Kidney (tissue), 14 donors: Measurements from ENCODE around the gene TP53BP2. TPM values are rescaled to one million over a fixed set of nuclear protein-coding genes. Genes with fewer than 3 reads are reported as not detected.

Source experiments
- DNase-seq, 5 donors: peaks; one replicate each; pipeline ENCODE4 v3.0.0-alpha.2; 2013 to 2020
- FAIRE-seq: peaks from 2 replicates; lab custom pipeline; 2012; peaks lifted over from hg19 to GRCh38; lab: Jason Lieb, UNC
- H3K27ac ChIP-seq, 2 donors: one replicate each; pipeline ENCODE4 v1.7.0; 2013; ENCODE audit warnings: low read depth in 2 of 2, low read length in 2 of 2, inconsistent platforms in 1 of 2
- H3K27me3 ChIP-seq: one replicate; pipeline ENCODE4 v1.7.1; 2013; ENCODE audit warnings: low read length, inconsistent platforms; ENCODE audit not compliant: control insufficient read depth, insufficient read depth
- H3K36me3 ChIP-seq, 3 donors: one replicate each; pipeline versions ENCODE4 v1.7.0 to v1.7.1; 2013; ENCODE audit warnings: low read length in 3 of 3, control low read depth in 1 of 3, inconsistent platforms in 1 of 3; ENCODE audit not compliant: insufficient read depth in 3 of 3, control insufficient read depth in 2 of 3
- H3K4me1 ChIP-seq, 3 donors: one replicate each; pipeline versions ENCODE4 v1.7.0 to v1.7.1; 2013; ENCODE audit warnings: low read length in 3 of 3, inconsistent platforms in 1 of 3, low read depth in 1 of 3; ENCODE audit not compliant: control insufficient read depth in 2 of 3, insufficient read depth in 2 of 3
- H3K4me3 ChIP-seq, 3 donors: one replicate each; pipeline versions ENCODE4 v1.7.0 to v1.8.1; 2013; ENCODE audit warnings: low read length in 3 of 3, control low read depth in 1 of 3, inconsistent platforms in 1 of 3
- H3K9ac ChIP-seq, 3 donors: one replicate each; pipeline versions ENCODE4 v1.7.0 to v1.7.1; 2013; ENCODE audit warnings: low read length in 3 of 3, control low read depth in 1 of 3, inconsistent platforms in 1 of 3
- H3K9me3 ChIP-seq, 3 donors: one replicate each; pipeline versions ENCODE4 v1.7.0 to v1.7.1; 2013; ENCODE audit warnings: low read length in 3 of 3, control low read depth in 1 of 3, inconsistent platforms in 1 of 3; ENCODE audit not compliant: control insufficient read depth in 2 of 3, insufficient read depth in 1 of 3
- CTCF ChIP-seq: IDR thresholded peaks from 3 replicates; pipeline ENCODE4 v1.5.1; 2012; ENCODE audit warnings: mild to moderate bottlenecking, moderate library complexity, borderline replicate concordance; ENCODE audit not compliant: insufficient read depth; ENCODE audit errors: extremely low read depth
- intact Hi-C: fragments of 100-400 bp; cut with DNase I; formaldehyde crosslinking; loops from one replicate; pipeline ENCODE4 v1.11.1; 2022
- polyA plus RNA-seq: library from polyadenylated mRNA; stranded (reverse); fragments of 350-450 nt; fragmentation: Illumina TruSeq; extraction: RNeasy Lipid Tissue Mini Kit (QIAGEN cat#74804); gene quantifications from one replicate; pipeline ENCODE4 v1.2.3, GENCODE V29; 2014; ENCODE audit warnings: low read depth, low replicate concordance; ENCODE audit not compliant: insufficient read depth
- total RNA-seq: library from RNA; stranded (reverse); fragmentation: NEBNext Ultra II Directional; extraction: Animal tissue kit (Norgen Biotek cat#: 25700); gene quantifications from one replicate; pipeline ENCODE4 v1.2.1, GENCODE V29; 2021
- donor health status: control.
- donor health status: control.
- donor health status: control.
- donor health status: control.
- donor health status: control.
- donor health status: DM: yes; HTN: yes; CAD: no.
- donor health status: Normal renal cell carcinoma (clear cell type).

The TP53BP2 gene
- total and polyA plus RNA-seq, 2 donors from 2014 or later = 10.3 to 45.9 TPM

GRCh38 chr1:223730479-223731132 lies 115.1 kb downstream of the TP53BP2 start:
- peak overlapping the region in 2 of 3 donors; percentile 5 to 9 for H3K4me3 ChIP-seq
- TF ChIP-seq CTCF = no peak
- no peaks in the 10 kb centered on the region for H3K9me3 ChIP-seq
- peaks cover 0 to 3% (median 0%) of the 10 kb centered on the region in 3 donors for H3K36me3 ChIP-seq
- no peak for FAIRE-seq
- intact Hi-C loops = no loop called here
- peak in 3 of 5 donors; percentile 54 to 89 (median 89) for DNase-seq
- no peaks in the 10 kb centered on the region for H3K27me3 ChIP-seq
- H3K27ac ChIP-seq = peak overlapping the region; percentile 83 to 87
- peak overlapping the region in 2 of 3 donors; percentile 13 to 37 for H3K9ac ChIP-seq
- peaks cover 12 to 60% (median 49%) of the 10 kb centered on the region in 3 donors for H3K4me1 ChIP-seq

- Histone ChIP-seq H3K9ac (no peak overlapping the region), H3K27ac (peak overlapping the region; percentile 40 to 83), H3K36me3 (peaks cover 0 to 3% (median 0%) of the 10 kb centered on the region in 3 donors), H3K27me3 (no peaks in the 10 kb centered on the region), H3K4me1 (peaks cover 12 to 60% (median 52%) of the 10 kb centered on the region in 3 donors), H3K9me3 (no peaks in the 10 kb centered on the region), H3K4me3 (no peak overlapping the region)
- intact Hi-C loops = no loop called here
- DNase-seq (no peak), FAIRE-seq (no peak)
- no peak for TF ChIP-seq CTCF
Observed at GRCh38 chr1:223729906-223730305, 115.8 kb downstream of the TP53BP2 start.

Other genes starting within 250 kb of the TP53BP2 start
- gene CAPN8, start 180.2 kb downstream of the TP53BP2 start, total RNA-seq = 56.1 TPM
- gene CAPN8, start 180.2 kb downstream of the TP53BP2 start, polyA plus RNA-seq = 0.84 TPM
- 276 TPM for gene CAPN2, start 133.4 kb downstream of the TP53BP2 start, total RNA-seq
- 175 TPM for gene CAPN2, start 133.4 kb downstream of the TP53BP2 start, polyA plus RNA-seq